Naive thymus-derived CD8-positive, alpha-beta T cell (primary cell): Measurements from ENCODE around the gene CCL16. TPM values are rescaled to one million over a fixed set of nuclear protein-coding genes. Genes with fewer than 3 reads are reported as not detected.
"Not testable (repeated sequence)": the region's sequence is repeated elsewhere in the genome, so short reads cannot be mapped to it uniquely, and the experiment has no call there.

Experiments
- ATAC-seq, 2 donors: fragments of 150-1000 bp; cut with Tn5 transposase in 1 of 2; sonication (Bioruptor Pico), chemical (Tn5 transposase) in 1 of 2; 1 replicate in 1 of 2; 2 replicates in 1 of 2; pipeline ENCODE4 v1.10.0; 2021; ENCODE audit warnings: mild to moderate bottlenecking in 2 of 2, moderate library complexity in 2 of 2
- POLR2A ChIA-PET: fragments of 350-600 bp; sonication (Branson Sonifier 250); formaldehyde crosslinking; loops from one replicate; lab custom pipeline; 2021; ENCODE audit warnings: antibody characterized with exemption; lab: Charles Lee
- DNase-seq, 10 donors: peaks; one replicate each; pipeline versions ENCODE4 v3.0.0 to v3.0.0-alpha.2; 2020 to 2022
- H3K27ac Mint-ChIP-seq, 10 donors: one replicate each; pipeline ENCODE4 v1.8.0; 2020 to 2022; ENCODE audit warnings: mild to moderate bottlenecking in 10 of 10, mixed read lengths in 10 of 10, moderate library complexity in 4 of 10, inconsistent platforms in 1 of 10
- H3K27me3 Mint-ChIP-seq, 5 donors: one replicate each; pipeline ENCODE4 v1.8.0; 2021 to 2022; ENCODE audit warnings: mixed read lengths in 5 of 5
- H3K36me3 Mint-ChIP-seq, 3 donors: one replicate each; pipeline ENCODE4 v1.8.0; 2020 to 2022; ENCODE audit warnings: mixed read lengths in 3 of 3, mild to moderate bottlenecking in 2 of 3, inconsistent platforms in 1 of 3
- H3K4me1 Mint-ChIP-seq, 4 donors: one replicate each; pipeline ENCODE4 v1.8.0; 2021 to 2022; ENCODE audit warnings: mixed read lengths in 4 of 4
- H3K4me3 Mint-ChIP-seq, 10 donors: one replicate each; pipeline ENCODE4 v1.8.0; 2020 to 2022; ENCODE audit warnings: mild to moderate bottlenecking in 10 of 10, mixed read lengths in 10 of 10, moderate library complexity in 6 of 10, inconsistent platforms in 1 of 10
- H3K9me3 Mint-ChIP-seq, 9 donors: one replicate each; pipeline ENCODE4 v1.8.0; 2020 to 2022; ENCODE audit warnings: mixed read lengths in 9 of 9, mild to moderate bottlenecking in 3 of 9, inconsistent platforms in 1 of 9, moderate library complexity in 1 of 9
- polyA plus RNA-seq, 3 donors: library from polyadenylated mRNA; unstranded; fragments of 300-500 nt; fragmentation: Illumina TruSeq; gene quantifications; one replicate each; pipeline ENCODE4 v1.2.3, GENCODE V29; 2021
- total RNA-seq, 8 experiments: library from RNA in 2 of 8; stranded (reverse) in 2 of 8; gene quantifications; one replicate each; pipeline ENCODE4 v1.2.3 and lab custom pipeline; 2021 to 2026

Gene CCL16
- total and polyA plus RNA-seq, 5 experiments from 2014 or later: not detected

GRCh38 chr17:35949401-35949800 is 31.9 kb downstream of the CCL16 start:
- DNase-seq (no peak), ATAC-seq (no peak)
- Mint-ChIP-seq H3K36me3 (no peaks in the 10 kb centered on the region), H3K4me1 (peaks cover 0 to 2% (median under 1%) of the 10 kb centered on the region in 4 donors), H3K9me3 (no peaks in the 10 kb centered on the region), H3K4me3 (no peak overlapping the region), H3K27me3 (no peaks in the 10 kb centered on the region), H3K27ac (no peak overlapping the region)
- POLR2A ChIA-PET: interaction anchor here (0.6 kb wide), 1 partner anchor 126 kb away, joined by 5 read pairs; no protein-coding TSS in a partner anchor

DNA sequence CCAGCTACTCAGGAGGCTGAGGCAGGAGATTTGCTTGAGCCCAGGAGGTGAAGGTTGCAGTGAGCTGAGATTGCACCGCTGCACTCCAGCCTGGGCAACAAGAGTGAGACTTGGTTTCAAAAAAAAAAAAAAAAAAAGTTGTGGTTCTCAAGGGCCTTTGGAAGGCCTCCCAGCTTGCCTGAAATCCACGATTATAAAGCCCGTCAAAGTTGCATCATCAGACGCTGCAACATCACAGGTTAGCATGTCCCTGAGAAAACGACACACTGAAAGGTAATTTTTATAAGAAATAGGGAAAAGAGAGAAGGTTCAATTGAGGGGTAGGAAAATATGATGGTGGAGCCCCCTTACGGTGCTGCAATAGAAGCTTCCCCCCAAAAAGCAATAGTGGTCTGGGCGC is 33.2 kb downstream of the CCL16 start:
- Mint-ChIP-seq H3K36me3 (no peaks in the 10 kb centered on the region), H3K27ac (no peak overlapping the region), H3K4me1 (peaks cover 0 to 3% (median under 1%) of the 10 kb centered on the region in 4 donors), H3K9me3 (no peaks in the 10 kb centered on the region), H3K4me3 (no peak overlapping the region), H3K27me3 (no peaks in the 10 kb centered on the region)
- ATAC-seq: no peak
- POLR2A ChIA-PET: no interaction called here
- DNase-seq: no peak

DNA sequence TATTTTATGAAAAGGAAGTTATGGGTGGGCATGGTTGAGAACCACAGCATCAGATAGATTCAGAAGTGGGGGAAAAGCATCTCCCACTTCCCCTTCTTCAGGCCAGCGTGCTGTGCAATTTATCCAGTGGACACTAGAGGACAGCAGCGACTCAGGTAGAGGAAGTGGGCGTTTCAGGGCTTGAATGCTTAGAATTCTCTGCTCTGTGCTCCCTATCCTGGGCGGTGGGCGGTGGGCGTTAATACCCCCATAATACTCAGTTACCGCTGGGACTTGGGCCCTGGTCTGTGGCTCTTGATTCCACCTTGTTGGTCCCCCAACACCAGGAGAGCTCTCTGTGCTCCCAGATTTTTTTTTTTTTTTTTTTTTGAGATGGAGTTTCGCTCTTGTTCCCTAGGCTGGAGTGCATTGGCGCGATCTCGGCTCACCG is 34.1 kb downstream of the CCL16 start:
- Mint-ChIP-seq H3K9me3 (no peaks in the 10 kb centered on the region), H3K36me3 (no peaks in the 10 kb centered on the region), H3K4me3 (peak overlapping the region in 3 of 10 donors; percentile 6 to 41 (median 18)), H3K27ac (no peak overlapping the region), H3K27me3 (no peaks in the 10 kb centered on the region), H3K4me1 (peaks cover 0 to 9% (median 2%) of the 10 kb centered on the region in 4 donors)
- peak; percentile 79 to 80 for ATAC-seq
- POLR2A ChIA-PET: no interaction called here
- DNase-seq: peak in 9 of 10 donors; percentile 20 to 70 (median 34)

GRCh38 chr17:35944151-35944550 is 37.1 kb downstream of the CCL16 start:
- H3K27ac Mint-ChIP-seq: peak overlapping the region in 1 of 10 donors; percentile 27

GRCh38 chr17:35943537-35943936 is 37.8 kb downstream of the CCL16 start, which contains the start of gene LYZL6:
Gene LYZL6 (minus strand): TSS chr17:35943713. CDS start chr17:35939356, 4,357 bp downstream.
- H3K27ac Mint-ChIP-seq: peak within 1 kb of the TSS in 4 of 10 donors; percentile 4 to 31 (median 24)
- no peaks in the 10 kb centered on the region for H3K9me3 Mint-ChIP-seq
- H3K4me3 Mint-ChIP-seq: no peak within 1 kb of the TSS
- POLR2A ChIA-PET: interaction anchor here (1.1 kb wide), 1 partner anchor 543 kb away, joined by 3 read pairs; the partner anchor contains the start of gene ZNHIT3
- H3K27me3 Mint-ChIP-seq: no peaks in the 10 kb centered on the region
- no peaks in the 10 kb centered on the region for H3K36me3 Mint-ChIP-seq
- no peak for DNase-seq
- H3K4me1 Mint-ChIP-seq: peaks cover 0 to 9% (median 2%) of the 10 kb centered on the region in 4 donors
- ATAC-seq: no peak

More at GRCh38 chr17:35944151-35944550, 37.1 kb downstream of the CCL16 start:
- DNase-seq: no peak
- ATAC-seq: no peak
- Mint-ChIP-seq H3K4me1 (peaks cover 0 to 9% (median 2%) of the 10 kb centered on the region in 4 donors), H3K9me3 (no peaks in the 10 kb centered on the region), H3K4me3 (no peak overlapping the region), H3K36me3 (no peaks in the 10 kb centered on the region), H3K27me3 (no peaks in the 10 kb centered on the region)
- POLR2A ChIA-PET: interaction anchor here (0.6 to 1.1 kb wide), 2 partner anchors 213 to 542 kb away, joined by 3 read pairs; partner anchors contain the start of genes RASL10B and ZNHIT3

GRCh38 chr17:35942588-35943186 is 38.6 kb downstream of the CCL16 start:
- no peak for DNase-seq
- Mint-ChIP-seq H3K27me3 (no peaks in the 10 kb centered on the region), H3K4me3 (no peak overlapping the region), H3K27ac (peak overlapping the region in 2 of 10 donors; percentile 4 to 31), H3K36me3 (no peaks in the 10 kb centered on the region), H3K4me1 (peaks cover 0 to 9% (median 2%) of the 10 kb centered on the region in 4 donors), H3K9me3 (no peaks in the 10 kb centered on the region)
- POLR2A ChIA-PET: no interaction called here
- no peak for ATAC-seq

GRCh38 chr17:35938492-35938891 is 42.8 kb downstream of the CCL16 start:
- POLR2A ChIA-PET: interaction anchor here (0.7 kb wide), 1 partner anchor 255 kb away, joined by 5 read pairs; no protein-coding TSS in a partner anchor

GRCh38 chr17:35936063-35936462 is 45.2 kb downstream of the CCL16 start:
- DNase-seq (no peak), ATAC-seq (no peak)
- Mint-ChIP-seq H3K4me3 (no peak overlapping the region), H3K36me3 (no peaks in the 10 kb centered on the region), H3K9me3 (no peaks in the 10 kb centered on the region), H3K4me1 (peaks cover 0 to 2% (median 0%) of the 10 kb centered on the region in 4 donors), H3K27me3 (no peaks in the 10 kb centered on the region), H3K27ac (no peak overlapping the region)
- POLR2A ChIA-PET: no interaction called here

More at GRCh38 chr17:35938492-35938891, 42.8 kb downstream of the CCL16 start:
- H3K9me3 Mint-ChIP-seq, H3K27me3 Mint-ChIP-seq, H3K36me3 Mint-ChIP-seq, H3K4me1 Mint-ChIP-seq, DNase-seq, ATAC-seq, H3K4me3 Mint-ChIP-seq, H3K27ac Mint-ChIP-seq: not testable (repeated sequence)

DNA sequence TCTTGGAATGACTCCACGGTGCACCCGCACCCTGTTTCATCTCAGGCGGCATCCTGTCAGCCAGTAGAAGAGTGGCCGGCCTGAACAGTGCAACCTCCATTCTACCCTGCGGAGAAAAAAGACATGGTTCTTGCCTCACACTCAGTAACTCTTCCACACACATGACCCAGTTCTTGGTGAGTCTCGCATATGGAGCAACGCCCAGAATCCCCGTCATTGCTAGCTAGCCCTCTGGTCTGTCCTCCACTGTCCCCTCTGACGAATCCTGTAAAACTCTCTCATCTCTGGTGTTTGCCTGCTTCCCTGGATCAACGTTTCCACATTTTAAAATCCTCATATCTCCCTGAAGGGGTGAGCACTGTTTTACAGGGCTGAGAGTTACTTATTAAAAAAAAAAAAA is 46.5 kb downstream of the CCL16 start:
- H3K4me1 Mint-ChIP-seq: peaks cover 7 to 15% (median 11%) of the 10 kb centered on the region in 4 donors
- no peak for ATAC-seq
- H3K36me3 Mint-ChIP-seq: no peaks in the 10 kb centered on the region
- no peaks in the 10 kb centered on the region for H3K9me3 Mint-ChIP-seq
- POLR2A ChIA-PET: no interaction called here
- no peak for DNase-seq
- H3K27me3 Mint-ChIP-seq: no peaks in the 10 kb centered on the region
- H3K4me3 Mint-ChIP-seq: no peak overlapping the region
- H3K27ac Mint-ChIP-seq: no peak overlapping the region

DNA sequence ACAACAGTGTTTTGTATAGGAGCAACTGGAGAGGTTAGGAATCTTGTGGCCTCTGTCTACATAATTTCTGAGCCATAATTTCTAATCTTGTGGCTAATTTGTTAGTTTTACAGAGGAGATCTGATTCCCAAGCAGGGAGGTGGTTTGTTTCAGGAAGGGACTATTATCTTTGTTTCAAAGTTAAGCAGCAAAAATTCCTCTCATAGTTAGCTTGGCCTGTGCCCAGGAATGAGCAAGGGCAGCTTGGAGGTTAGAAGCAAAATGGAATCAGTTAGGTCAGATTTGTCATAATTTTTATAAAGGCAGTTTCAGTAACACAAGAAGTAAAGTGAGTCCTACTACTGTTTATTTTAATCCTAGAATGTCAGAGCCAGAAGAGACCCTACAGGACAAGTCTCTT is 48.7 kb downstream of the CCL16 start:
- ATAC-seq (no peak), DNase-seq (no peak)
- H3K4me1 Mint-ChIP-seq: peaks cover 7 to 19% (median 13%) of the 10 kb centered on the region in 4 donors
- no peak overlapping the region for H3K4me3 Mint-ChIP-seq
- H3K27ac Mint-ChIP-seq: peak overlapping the region in 1 of 10 donors; percentile 15
- peaks cover 0 to 5% (median 0%) of the 10 kb centered on the region in 5 donors for H3K27me3 Mint-ChIP-seq
- H3K9me3 Mint-ChIP-seq: no peaks in the 10 kb centered on the region
- H3K36me3 Mint-ChIP-seq: no peaks in the 10 kb centered on the region
- POLR2A ChIA-PET: interaction anchor here (1.0 kb wide), 1 partner anchor 13 kb away, joined by 4 read pairs; no protein-coding TSS in a partner anchor

DNA sequence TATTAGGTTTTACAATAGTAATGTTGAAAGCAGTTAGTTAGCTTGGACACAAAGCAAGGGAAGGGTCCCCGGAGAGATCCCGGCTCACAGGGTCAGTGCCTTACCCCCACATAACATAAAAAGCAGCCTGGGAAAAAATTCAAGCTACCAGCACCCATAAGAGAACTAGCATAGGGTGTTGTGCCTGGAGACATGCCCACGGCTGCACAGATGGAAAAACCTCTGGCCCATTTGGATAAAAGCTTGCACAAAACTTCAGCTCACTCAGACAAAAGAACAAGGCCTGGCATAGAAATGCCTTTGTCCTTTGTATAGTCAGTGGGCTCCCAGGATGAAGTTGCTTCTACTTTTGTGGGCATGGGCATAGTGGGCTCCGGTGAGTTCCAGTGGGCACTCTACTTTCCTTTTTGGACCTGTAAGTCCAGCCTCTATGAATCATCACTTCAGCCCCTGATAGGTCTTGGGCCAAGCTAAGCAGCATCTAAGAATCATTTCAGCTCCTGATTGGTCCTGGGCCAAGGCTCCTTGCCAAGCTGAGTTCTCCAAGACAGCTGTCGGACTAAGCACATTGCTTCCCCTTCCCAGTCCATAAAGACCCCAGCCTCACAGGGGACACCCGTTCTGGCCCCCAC is 49.4 kb downstream of the CCL16 start:
- peak overlapping the region in 2 of 10 donors; percentile 24 to 33 for H3K4me3 Mint-ChIP-seq
- no peaks in the 10 kb centered on the region for H3K36me3 Mint-ChIP-seq
- ATAC-seq (no peak), DNase-seq (no peak)
- H3K27me3 Mint-ChIP-seq: peaks cover 0 to 5% (median 0%) of the 10 kb centered on the region in 5 donors
- H3K9me3 Mint-ChIP-seq: no peaks in the 10 kb centered on the region
- H3K4me1 Mint-ChIP-seq: peaks cover 7 to 19% (median 13%) of the 10 kb centered on the region in 4 donors
- no peak overlapping the region for H3K27ac Mint-ChIP-seq
- POLR2A ChIA-PET: interaction anchor here (1.0 kb wide), 1 partner anchor 12 kb away, joined by 4 read pairs; no protein-coding TSS in a partner anchor

- peak within 1 kb of the TSS in 7 of 10 donors; percentile 1 to 86 (median 48) for H3K27ac Mint-ChIP-seq
- peak; percentile 55 to 83 (median 74) for DNase-seq
- POLR2A ChIA-PET: interaction anchor here (0.9 kb wide), 1 partner anchor 32 kb away, joined by 3 read pairs; no protein-coding TSS in a partner anchor
- H3K4me1 Mint-ChIP-seq: peaks cover 7 to 19% (median 13%) of the 10 kb centered on the region in 4 donors
- no peaks in the 10 kb centered on the region for H3K36me3 Mint-ChIP-seq
- H3K9me3 Mint-ChIP-seq: no peaks in the 10 kb centered on the region
- ATAC-seq: peak; percentile 92 to 98
- peak within 1 kb of the TSS; percentile 80 to 88 (median 84) for H3K4me3 Mint-ChIP-seq
- peaks cover 0 to 5% (median 0%) of the 10 kb centered on the region in 5 donors for H3K27me3 Mint-ChIP-seq
Measured at GRCh38 chr17:35930211-35931065, 50.9 kb downstream of the CCL16 start, which contains the start of gene RDM1. Gene RDM1 (minus strand): TSS chr17:35930773. CDS start chr17:35930727, 46 bp downstream.
